ENCODE data around the gene CASQ2. TPM values are rescaled to one million over a fixed set of nuclear protein-coding genes. Genes with fewer than 3 reads are reported as not detected.

CASQ2 gene
- total and polyA plus RNA-seq, 9 of the 15 experiments (the other 6 are each of a cell fraction or from before 2014, with no cell fraction given) = not detected

- TF ChIP-seq ZBTB12 (CRISPR knock-in tag; IDR thresholded peaks at IDR 0.05) (no peak), GATAD2A (IDR thresholded peaks at IDR 0.05) (no peak), CEBPB (tag; IDR thresholded peaks at IDR 0.05) (0 out of 2 replicates have a peak, but pooled peaks have one; percentile 13), ZC3H4 (CRISPR knock-in tag; IDR thresholded peaks at IDR 0.05; ENCODE audit: borderline replicate concordance) (no peak), HSF4 (CRISPR knock-in tag; IDR thresholded peaks at IDR 0.05; ENCODE audit: borderline replicate concordance) (peak; percentile 46; the same call in 1 of the 2 replicates), FOSL1 (tag; conservative IDR thresholded peaks at IDR 0.05) (no peak), ZNF696 (CRISPR knock-in tag; conservative IDR thresholded peaks at IDR 0.05) (no peak), MYC (IDR thresholded peaks at IDR 0.05; ENCODE audit: low read depth, low read length) (0 out of 2 replicates have a peak, but pooled peaks have one; percentile 29), MYC (CRISPR knock-in tag; IDR thresholded peaks at IDR 0.05; ENCODE audit: borderline replicate concordance, low read depth) (no peak), HOMEZ (CRISPR knock-in tag; IDR thresholded peaks at IDR 0.05) (0 out of 2 replicates have a peak, but pooled peaks have one; percentile 22), JUND (IDR thresholded peaks at IDR 0.05; ENCODE audit: borderline replicate concordance, low read depth, low read length) (peak; percentile 56; the same call in 1 of the 2 replicates), JUND (tag; IDR thresholded peaks at IDR 0.05; ENCODE audit: borderline replicate concordance, low read depth, low read length) (no peak), ZKSCAN3 (CRISPR knock-in tag; IDR thresholded peaks at IDR 0.05) (0 out of 2 replicates have a peak, but pooled peaks have one; percentile 58), TFE3 (CRISPR knock-in tag; IDR thresholded peaks at IDR 0.05) (no peak), ATF3 (IDR thresholded peaks at IDR 0.05) (peak; percentile 87), ATF3 (CRISPR knock-in tag; conservative IDR thresholded peaks at IDR 0.05) (no peak), ATF4 (CRISPR knock-in tag; IDR thresholded peaks at IDR 0.05) (peak; percentile 90), TEAD1 (CRISPR knock-in tag; IDR thresholded peaks at IDR 0.05) (0 out of 4 replicates have a peak, but pooled peaks of 1 of the 2 experiments have one; percentile 19), ZNF165 (CRISPR knock-in tag; IDR thresholded peaks at IDR 0.05; ENCODE audit: borderline replicate concordance) (0 out of 2 replicates have a peak, but pooled peaks have one; percentile 53), RCOR1 (IDR thresholded peaks at IDR 0.05; ENCODE audit: borderline replicate concordance in 1 of 2, low read depth in 2 of 2, low read length in 2 of 2) (0 out of 4 replicates have a peak, but pooled peaks of 1 of the 2 experiments have one; percentile 4), POLR2AphosphoS2 (IDR thresholded peaks at IDR 0.05; ENCODE audit: low read length) (no peak), L3MBTL2 (IDR thresholded peaks at IDR 0.05) (peak; percentile 76)
These were observed 83.3 kb downstream of the CASQ2 start (continued) for GRCh38 chr1:115685029-115685705.

Data from K562 (cell line).